D721Med (cell line): ENCODE measurements around the gene MRPL1.

Experiments used
- DNase-seq: peaks from one replicate; pipeline ENCODE4 v3.0.0; 2011; ENCODE audit warnings: low spot score; ENCODE audit not compliant: insufficient read length
- FAIRE-seq: peaks from 2 replicates; lab custom pipeline; 2011; peaks lifted over from hg19 to GRCh38; lab: Jason Lieb, UNC
- TF ChIP-seq, protein P1 (sequence below): IDR thresholded peaks from 2 replicates; pipeline ENCODE4 v1.5.1; 2012; ENCODE audit warnings: mild to moderate bottlenecking, control low read depth; ENCODE audit not compliant: insufficient read depth; ENCODE audit errors: missing control alignments

The MRPL1 gene

DNA sequence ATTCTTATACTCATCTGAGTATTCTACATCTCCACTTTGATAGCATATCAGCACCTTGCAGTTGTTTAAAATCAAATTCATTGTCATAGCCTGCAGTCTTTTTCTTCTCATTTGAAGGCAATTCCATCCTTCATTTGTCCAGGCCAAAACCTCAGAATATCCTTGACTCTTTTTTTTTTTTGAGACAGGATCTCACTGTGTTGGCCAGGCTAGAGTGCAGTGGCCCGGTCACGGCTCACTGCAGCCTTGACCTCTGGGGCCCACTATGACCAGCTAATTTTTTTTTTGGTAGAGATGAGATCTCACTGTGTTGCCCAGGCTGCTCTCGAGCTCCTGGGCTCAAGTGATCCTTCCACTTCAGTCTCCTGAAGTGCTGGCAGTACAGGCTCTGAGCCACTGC, 2.6 kb downstream of the MRPL1 start:
- DNase-seq: no peak
- TF ChIP-seq, protein P1, sequence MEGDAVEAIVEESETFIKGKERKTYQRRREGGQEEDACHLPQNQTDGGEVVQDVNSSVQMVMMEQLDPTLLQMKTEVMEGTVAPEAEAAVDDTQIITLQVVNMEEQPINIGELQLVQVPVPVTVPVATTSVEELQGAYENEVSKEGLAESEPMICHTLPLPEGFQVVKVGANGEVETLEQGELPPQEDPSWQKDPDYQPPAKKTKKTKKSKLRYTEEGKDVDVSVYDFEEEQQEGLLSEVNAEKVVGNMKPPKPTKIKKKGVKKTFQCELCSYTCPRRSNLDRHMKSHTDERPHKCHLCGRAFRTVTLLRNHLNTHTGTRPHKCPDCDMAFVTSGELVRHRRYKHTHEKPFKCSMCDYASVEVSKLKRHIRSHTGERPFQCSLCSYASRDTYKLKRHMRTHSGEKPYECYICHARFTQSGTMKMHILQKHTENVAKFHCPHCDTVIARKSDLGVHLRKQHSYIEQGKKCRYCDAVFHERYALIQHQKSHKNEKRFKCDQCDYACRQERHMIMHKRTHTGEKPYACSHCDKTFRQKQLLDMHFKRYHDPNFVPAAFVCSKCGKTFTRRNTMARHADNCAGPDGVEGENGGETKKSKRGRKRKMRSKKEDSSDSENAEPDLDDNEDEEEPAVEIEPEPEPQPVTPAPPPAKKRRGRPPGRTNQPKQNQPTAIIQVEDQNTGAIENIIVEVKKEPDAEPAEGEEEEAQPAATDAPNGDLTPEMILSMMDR: no peak

DNA sequence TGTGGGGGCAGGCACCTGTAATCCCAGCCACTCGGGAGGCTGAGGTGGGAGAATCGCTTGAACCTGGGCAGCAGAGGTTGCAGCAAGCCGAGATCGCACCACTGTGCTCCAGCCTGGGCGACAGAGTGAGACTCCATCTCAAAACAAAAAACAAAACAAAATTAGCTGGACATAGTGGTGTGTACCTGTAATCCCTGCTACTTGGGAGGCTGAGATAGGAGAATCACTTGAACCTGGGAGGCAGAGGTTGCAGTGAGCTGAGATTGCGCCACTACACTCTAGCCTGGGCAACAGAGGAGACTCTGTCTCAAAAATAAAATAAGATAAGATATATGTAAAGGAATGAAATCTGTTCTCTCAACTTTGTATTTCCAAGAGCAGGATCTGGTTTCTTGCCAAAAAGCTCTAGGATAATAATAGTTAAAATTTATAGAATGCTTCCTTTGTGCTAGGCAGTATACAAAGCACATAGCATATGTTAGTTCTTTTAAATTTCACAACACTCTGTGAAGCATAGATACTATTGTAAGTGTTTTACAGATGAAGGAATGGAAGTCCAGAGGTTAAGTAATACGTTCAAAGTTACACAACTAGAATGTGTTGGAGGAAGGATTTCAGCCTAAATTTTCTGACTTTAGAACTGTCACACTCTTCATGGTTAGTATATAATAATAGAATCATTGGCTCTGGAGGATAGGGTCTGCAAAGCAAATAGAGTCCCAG, 10.3 kb downstream of the MRPL1 start:
- TF ChIP-seq, protein P1: no peak
- FAIRE-seq (no peak), DNase-seq (no peak)

More for the DNA sequence above, 2.6 kb downstream of the MRPL1 start:
- no peak for FAIRE-seq

DNA sequence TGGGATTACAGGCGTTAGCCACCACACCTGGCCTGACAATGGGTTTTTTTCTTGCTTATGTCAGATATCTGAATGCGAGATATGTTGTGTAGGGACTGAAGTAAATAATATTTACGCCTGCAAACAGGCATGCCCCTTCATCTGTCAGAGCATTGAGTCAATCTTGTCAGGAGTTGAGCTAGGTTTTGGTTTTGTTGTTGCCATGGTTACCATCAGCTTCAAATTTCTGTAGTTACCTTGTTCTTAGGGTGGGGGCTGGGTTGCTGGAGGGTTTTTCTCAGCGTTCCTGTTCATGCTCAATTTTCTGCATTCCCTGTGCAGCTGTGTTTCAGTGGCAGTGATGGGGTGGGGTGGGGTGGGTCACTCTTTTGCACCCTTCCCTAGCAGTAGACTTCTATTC, 14.5 kb downstream of the MRPL1 start:
- DNase-seq (no peak), FAIRE-seq (no peak)

DNA sequence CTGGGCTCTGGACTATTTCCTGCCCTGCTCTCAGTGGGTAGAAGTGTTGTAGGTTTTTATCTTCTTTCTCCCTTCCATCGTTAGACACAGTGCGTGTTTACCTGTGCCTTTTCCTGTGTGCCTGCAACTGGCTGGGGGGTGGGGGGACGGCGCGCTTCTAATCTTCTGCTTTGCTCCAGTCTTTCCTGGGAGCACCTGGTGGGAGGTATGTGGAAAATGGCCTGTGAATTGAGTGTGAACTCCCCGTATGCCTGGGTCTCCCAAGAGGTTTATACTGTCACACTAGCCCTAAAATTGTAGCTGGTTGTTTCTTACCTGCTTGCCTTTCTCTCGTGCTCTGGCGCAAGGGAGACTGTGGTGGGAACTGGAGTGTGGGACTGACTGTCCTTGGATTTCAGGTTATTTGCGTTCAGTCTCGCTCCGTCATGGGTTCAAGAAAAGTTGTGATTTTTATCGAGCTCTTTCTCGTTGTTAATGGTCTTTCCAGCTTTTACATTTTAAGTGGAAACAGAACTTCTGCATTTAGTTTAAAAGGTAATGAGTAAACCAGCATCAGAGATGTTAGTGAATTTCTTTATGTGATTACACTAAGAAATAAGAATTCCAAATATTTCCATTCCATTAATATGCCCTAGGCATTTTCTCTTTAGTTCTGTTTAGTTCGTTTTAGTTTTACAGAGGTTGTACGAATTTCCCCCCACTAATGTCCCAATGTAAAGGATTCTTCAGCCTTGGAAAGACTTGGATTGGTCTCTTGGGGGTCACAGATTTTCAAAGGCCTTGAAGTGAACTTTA, 15.3 kb downstream of the MRPL1 start:
- FAIRE-seq (no peak), DNase-seq (no peak)
- TF ChIP-seq, protein P1: no peak

More for the DNA sequence above, 14.5 kb downstream of the MRPL1 start:
- TF ChIP-seq, protein P1: no peak

DNA sequence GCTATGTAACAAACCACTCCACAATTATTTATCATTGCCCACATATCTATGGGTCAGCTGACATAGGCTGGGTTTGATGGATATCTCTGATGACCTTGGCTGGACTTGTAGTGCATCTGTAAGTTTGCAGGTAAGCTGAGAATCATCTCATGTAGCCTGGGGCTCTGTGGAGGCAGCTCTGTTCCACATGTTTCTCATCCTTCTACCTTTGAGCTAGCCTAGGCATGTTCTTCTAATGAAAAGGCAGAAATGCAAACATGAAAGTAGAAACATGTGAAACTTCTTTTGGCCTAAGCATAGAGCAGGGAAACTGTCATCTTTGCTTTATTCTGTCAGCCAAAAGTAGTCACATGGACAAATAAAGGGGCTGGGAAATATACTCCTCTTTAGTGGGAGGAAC, 18.2 kb downstream of the MRPL1 start:
- TF ChIP-seq, protein P1: no peak
- DNase-seq: no peak
- FAIRE-seq: no peak

DNA sequence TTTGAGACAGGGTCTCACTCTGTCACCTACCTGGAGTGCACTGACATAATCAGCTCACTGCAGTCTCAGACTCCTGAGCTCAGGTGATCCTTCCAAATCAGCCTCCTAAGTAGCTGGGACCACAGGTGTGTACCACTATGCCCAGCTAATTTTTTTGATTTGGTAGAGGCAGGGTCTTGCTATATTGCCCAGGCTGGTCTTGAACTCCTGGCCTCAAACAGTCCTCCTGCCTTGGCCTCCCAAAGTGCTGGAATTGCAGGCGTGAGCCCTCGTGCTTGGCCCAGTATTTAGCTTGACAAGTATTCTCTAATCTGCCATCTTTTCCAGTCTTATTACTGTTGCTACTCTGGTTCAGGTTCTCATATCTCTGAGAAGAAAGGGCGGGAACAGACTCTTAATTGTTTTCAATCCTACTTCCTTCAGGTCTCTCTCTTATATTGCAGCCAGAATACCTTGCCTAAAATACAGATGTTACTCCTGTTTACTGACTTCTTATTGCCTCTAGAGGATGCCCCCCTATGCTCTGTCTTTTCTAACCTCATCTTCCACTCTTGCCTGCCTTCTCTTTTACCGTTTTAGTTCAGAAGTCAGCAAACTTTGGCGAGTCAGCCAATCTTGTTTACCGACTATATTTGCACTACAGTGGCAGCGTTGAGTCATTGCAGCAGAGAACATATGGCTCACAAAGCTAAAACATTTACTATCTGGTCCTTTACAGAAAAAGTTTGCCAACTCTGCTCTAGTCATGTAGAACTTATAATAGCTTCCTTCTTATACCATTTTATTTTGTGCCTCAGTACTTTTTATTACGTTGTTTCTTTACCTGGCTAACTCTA, 19.0 kb downstream of the MRPL1 start:
- TF ChIP-seq, protein P1: no peak
- no peak for DNase-seq
- FAIRE-seq: no peak
